Measurements from ENCODE around the gene HLF.

DNA sequence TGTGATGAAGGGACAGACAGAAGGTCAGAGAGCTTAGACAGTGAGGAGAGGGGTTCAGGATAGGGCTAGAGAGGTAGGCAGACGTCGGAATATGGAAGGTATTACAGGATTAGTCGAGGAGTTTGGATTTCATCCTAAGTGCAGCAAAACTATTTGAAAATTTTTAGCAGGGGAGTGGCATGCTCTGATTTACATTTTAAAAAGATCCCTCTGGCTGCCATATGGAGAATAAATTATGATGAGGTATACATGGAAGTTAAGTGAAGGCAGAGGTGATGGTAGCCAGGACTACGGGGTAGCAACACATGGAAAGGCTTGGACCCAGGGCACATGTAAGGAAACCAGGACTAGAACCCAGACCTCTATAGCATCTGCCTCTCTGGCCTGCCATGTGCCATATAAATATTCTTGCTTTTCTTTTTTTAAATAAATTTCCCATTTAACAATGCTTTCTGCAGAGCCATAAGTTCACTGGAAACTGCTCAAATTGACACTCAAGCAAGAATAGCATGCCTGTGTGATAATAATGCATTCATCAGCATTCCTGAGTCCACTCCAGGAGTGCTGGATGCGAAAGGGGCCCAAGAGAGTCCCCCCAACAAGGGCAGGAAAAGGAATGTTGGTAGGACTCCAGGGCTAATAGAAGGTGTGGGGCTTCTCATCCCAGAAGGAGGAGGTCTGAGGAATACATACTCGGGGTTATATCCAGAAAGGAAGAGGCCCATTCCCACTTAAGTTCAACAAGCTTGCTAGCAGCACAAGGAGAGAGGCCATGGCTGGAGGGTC lies 78.2 kb downstream of the HLF start:
- no peak for TF ChIP-seq CTCF (IDR thresholded peaks at IDR 0.05; ENCODE audit: insufficient read depth, low read length)
- no peak for TF ChIP-seq REST (IDR thresholded peaks at IDR 0.05; ENCODE audit: insufficient replicate concordance, low read depth)
- no peak for TF ChIP-seq POLR2AphosphoS5 (IDR thresholded peaks at IDR 0.05; ENCODE audit: low read depth)
- no peak for TF ChIP-seq GABPA (IDR thresholded peaks at IDR 0.05; ENCODE audit: low read depth)
- no peak for TF ChIP-seq SPI1 (IDR thresholded peaks at IDR 0.05; ENCODE audit: borderline replicate concordance, low read depth)
